LNCAP (cell line): ENCODE data around the gene IGF2.

Source experiments
- TF ChIP-seq, protein P1 (sequence below): fragments of 450-650 bp; IDR thresholded peaks from 2 replicates; pipeline ENCODE4 v1.5.1; 2017; ENCODE audit warnings: mild to moderate bottlenecking

The IGF2 gene

GRCh38 chr11:2101171-2101675 is 38.0 kb downstream of the IGF2 start:
- TF ChIP-seq, protein P1, sequence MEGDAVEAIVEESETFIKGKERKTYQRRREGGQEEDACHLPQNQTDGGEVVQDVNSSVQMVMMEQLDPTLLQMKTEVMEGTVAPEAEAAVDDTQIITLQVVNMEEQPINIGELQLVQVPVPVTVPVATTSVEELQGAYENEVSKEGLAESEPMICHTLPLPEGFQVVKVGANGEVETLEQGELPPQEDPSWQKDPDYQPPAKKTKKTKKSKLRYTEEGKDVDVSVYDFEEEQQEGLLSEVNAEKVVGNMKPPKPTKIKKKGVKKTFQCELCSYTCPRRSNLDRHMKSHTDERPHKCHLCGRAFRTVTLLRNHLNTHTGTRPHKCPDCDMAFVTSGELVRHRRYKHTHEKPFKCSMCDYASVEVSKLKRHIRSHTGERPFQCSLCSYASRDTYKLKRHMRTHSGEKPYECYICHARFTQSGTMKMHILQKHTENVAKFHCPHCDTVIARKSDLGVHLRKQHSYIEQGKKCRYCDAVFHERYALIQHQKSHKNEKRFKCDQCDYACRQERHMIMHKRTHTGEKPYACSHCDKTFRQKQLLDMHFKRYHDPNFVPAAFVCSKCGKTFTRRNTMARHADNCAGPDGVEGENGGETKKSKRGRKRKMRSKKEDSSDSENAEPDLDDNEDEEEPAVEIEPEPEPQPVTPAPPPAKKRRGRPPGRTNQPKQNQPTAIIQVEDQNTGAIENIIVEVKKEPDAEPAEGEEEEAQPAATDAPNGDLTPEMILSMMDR = no peak

GRCh38 chr11:2100361-2101170 is 38.6 kb downstream of the IGF2 start:
- TF ChIP-seq, protein P1 = no peak

DNA sequence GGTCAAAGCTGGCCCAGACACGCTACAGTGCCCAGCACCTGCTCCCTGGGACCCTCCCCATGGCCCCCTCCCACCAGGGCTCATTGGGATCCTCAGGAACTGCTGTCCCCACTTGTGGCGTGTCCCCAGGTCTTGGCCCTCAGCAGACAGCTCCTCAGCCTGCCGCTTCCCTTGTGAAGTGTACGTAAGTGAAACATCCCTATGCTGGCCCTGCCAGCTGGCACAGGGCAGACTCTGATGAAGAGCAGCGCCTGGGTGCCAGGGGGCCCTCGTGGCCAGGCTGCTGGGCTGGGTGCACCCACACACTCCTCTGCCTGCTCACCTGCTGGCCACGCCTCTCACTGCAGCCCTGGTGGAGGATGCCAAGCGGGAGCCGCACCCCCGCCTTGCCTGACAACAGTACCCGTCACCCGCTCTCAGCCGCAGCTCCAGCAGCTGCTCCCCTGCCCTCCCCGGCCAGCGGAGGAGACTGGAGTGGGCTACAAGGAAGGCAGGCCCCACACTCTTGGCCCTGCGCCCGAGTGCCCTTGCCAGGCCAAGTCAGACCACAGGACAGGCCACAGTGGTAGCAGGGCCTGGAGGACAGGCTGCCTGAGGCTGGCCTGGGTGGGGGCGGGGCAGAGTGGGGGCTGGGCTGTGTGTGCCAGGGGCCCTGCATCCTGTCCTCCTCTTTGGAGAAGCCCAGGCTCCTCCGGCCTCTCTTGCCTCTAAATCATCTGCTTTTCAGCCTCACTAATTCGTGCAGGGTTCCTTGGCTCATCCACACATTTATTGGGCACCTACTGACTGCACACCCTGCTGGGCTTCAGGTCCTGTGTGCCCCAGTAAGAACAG is 39.5 kb downstream of the IGF2 start:
- TF ChIP-seq, protein P1 = no peak

- TF ChIP-seq, protein P1 = no peak
These were observed 40.3 kb downstream of the IGF2 start for GRCh38 chr11:2098691-2099515.

DNA sequence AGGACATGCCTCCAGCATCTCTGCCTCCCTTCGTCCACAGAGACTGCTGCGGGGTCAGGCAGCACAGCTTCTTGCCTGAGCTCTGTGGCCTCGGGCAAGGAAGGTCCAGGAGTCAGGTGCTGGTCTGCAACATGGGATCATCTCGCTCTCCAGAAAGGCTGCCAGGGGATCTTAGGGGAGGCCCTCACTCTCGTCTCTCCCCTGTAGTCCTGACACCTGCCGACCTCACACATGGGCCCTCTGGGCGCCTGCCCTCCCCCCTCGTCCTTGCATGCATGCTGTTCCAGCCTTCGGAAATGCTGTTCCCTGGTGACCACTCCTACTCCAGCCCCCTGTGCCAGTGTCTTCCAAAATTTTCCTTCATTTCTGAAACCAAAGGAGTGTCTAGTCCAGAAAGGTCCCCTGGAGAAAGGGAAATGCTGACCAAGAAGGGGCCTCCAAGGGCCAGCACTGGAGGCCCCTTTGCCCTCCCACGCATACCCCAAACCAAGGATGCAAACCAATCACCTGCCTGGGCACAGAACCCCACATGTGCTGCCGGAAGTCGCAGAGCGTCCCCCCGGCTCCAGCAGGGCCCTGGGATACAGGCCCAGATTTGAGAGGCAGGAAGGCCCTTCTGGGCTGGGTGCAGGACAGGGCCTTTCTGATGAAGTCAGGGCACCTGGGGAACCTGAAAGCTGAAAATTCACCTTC is 41.0 kb downstream of the IGF2 start:
- TF ChIP-seq, protein P1 = no peak

DNA sequence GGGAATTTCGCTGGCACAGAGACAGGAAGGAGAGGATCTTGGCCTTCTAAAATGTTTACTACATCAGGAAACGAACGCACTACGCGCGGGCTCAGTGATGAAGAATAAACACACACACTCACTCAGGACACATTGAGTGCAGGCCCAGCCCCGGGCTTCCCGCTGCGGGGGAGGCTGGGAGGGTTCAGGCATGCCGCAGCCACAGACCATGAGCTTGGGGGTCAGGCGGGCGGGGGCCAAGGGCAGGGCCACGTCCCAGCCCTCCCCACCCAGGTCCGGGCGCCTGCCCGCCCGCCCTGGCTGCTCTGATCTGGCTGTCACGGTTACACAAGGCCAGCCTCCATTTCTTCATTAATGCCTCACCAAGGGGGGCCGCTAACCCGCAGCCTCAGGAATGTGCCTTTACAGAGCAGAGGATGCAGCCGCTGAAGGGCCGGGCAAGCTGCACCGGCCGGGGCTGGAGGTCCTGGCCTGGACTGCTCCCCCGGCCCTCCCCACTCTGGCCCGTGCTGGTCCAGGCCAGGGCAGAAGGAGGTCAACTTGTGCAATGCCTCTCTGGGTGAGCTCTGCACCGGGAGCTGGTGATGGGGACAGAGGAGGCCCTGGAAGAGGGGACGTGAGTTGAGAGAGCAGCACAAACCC is 41.7 kb downstream of the IGF2 start:
- TF ChIP-seq, protein P1 = no peak
